HepG2 (cell line): ENCODE data around the gene MFN2.

ENCODE experiments used
- KLF16 ChIP-seq, 2 experiments: sonication (generic) in 1 of 2; formaldehyde crosslinking in 1 of 2; IDR thresholded peaks; 2 replicates each; pipeline versions ENCODE4 v1.6.1 to v1.8.0; 2016 to 2023; ENCODE audit warnings: missing genetic modification reagents in 2 of 2, missing compliant biosample characterization in 1 of 2
- MAFF ChIP-seq: IDR thresholded peaks from 2 replicates; pipeline ENCODE4 v1.6.1; 2011; ENCODE audit warnings: low read depth, low read length, improper control_type of control experiment
- MAFK ChIP-seq, 2 experiments: IDR thresholded peaks in 1 of 2; conservative IDR thresholded peaks in 1 of 2; 2 replicates each; pipeline ENCODE4 v1.6.1; 2011; ENCODE audit warnings: improper control_type of control experiment in 2 of 2, low read length in 2 of 2
- NR3C1 ChIP-seq: sonication (generic); formaldehyde crosslinking; IDR thresholded peaks from 2 replicates; pipeline ENCODE4 v1.4.0; 2020; ENCODE audit warnings: missing genetic modification reagents
- SRSF4 ChIP-seq: fragments of 200-400 bp; formaldehyde crosslinking; IDR thresholded peaks from one replicate; pipeline ENCODE4 v1.6.1; 2018; ENCODE audit warnings: mild to moderate bottlenecking, low read depth, low read length, moderate library complexity; ENCODE audit not compliant: poor library complexity, severe bottlenecking
- ZNF224 ChIP-seq: sonication (generic); formaldehyde crosslinking; IDR thresholded peaks from 2 replicates; pipeline ENCODE4 v1.5.0; 2020; ENCODE audit warnings: mild to moderate bottlenecking, missing genetic modification reagents
- ZNF569 ChIP-seq: sonication (generic); formaldehyde crosslinking; IDR thresholded peaks from 2 replicates; pipeline ENCODE4 v1.5.0; 2020; ENCODE audit warnings: mild to moderate bottlenecking, missing genetic modification reagents, moderate library complexity, borderline replicate concordance
- ZNF598 ChIP-seq: sonication (generic); formaldehyde crosslinking; IDR thresholded peaks from 2 replicates; pipeline ENCODE4 v1.5.1; 2020; ENCODE audit warnings: mild to moderate bottlenecking, missing genetic modification reagents, borderline replicate concordance
- ZNF724P ChIP-seq: sonication (generic); formaldehyde crosslinking; IDR thresholded peaks from 2 replicates; pipeline ENCODE4 v1.8.0; 2022; ENCODE audit warnings: missing genetic modification reagents, borderline replicate concordance
- ZNF747 ChIP-seq: sonication (generic); formaldehyde crosslinking; IDR thresholded peaks from 2 replicates; pipeline ENCODE4 v1.8.1; 2023; ENCODE audit warnings: missing genetic modification reagents, mild to moderate bottlenecking, borderline replicate concordance
- TF ChIP-seq, protein P1 (sequence below): sonication (generic); formaldehyde crosslinking; IDR thresholded peaks from 2 replicates; pipeline ENCODE4 v1.5.1; 2020; ENCODE audit warnings: missing genetic modification reagents, mild to moderate bottlenecking, borderline replicate concordance
- TF ChIP-seq, protein P2 (sequence below): sonication (generic); formaldehyde crosslinking; IDR thresholded peaks from 2 replicates; pipeline ENCODE4 v1.5.0; 2020; ENCODE audit warnings: mild to moderate bottlenecking, missing genetic modification reagents, moderate library complexity
- TF ChIP-seq, protein P3 (sequence below): sonication (generic); formaldehyde crosslinking; IDR thresholded peaks from 2 replicates; pipeline ENCODE4 v1.5.1; 2020; ENCODE audit warnings: mild to moderate bottlenecking, moderate library complexity, missing genetic modification reagents
- TF ChIP-seq, protein P4 (sequence below), 2 experiments: fragments of 450-650 bp in 1 of 2; sonication (generic) in 1 of 2; formaldehyde crosslinking in 1 of 2; IDR thresholded peaks; 2 replicates each; pipeline versions ENCODE4 v1.6.1 to v1.8.0; 2016 to 2022; ENCODE audit warnings: antibody characterized with exemption in 1 of 2, mild to moderate bottlenecking in 1 of 2, missing genetic modification reagents in 1 of 2

DNA sequence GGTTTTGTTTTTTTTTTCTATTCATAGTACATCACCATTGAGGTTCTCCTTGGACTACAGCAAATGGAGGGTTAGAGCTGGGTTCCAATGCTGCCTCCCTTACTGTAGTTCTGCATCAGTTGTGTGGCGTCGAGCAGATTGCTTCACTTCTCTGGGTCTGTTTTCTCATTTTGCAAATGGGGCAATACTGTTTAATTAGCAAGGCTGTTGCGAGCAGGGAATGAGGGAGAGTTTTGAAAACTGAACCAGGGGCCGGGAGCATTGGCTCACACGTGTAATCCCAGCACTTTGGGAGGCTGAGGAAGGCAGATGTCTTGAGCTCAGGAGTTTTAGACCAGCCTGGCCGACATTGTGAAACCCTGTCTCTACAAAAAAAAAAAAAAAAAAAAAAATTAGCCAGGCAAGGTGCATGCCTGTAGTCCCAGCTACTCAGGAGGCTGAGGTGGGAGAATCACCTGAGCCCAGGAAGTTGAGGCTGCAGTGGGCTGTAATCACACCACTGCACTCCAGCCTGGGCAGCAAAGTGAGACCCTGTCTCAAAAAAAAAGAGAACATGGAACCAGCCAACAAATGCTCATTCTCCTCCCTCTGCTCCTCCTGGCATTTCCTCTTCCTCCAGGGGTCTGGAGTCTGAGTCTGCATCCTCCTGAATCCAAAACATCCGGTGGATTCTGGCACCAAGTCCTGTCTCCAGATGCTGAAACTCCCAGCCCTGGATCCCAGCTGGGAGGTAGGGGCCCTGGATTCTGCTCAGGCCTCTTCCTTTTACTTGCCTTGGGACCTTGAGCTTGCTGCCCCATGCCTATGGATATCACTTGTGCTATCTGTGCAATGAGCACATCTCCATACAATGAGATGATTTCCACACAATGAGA is 49.4 kb upstream of the MFN2 start:
- TF ChIP-seq, protein P1, sequence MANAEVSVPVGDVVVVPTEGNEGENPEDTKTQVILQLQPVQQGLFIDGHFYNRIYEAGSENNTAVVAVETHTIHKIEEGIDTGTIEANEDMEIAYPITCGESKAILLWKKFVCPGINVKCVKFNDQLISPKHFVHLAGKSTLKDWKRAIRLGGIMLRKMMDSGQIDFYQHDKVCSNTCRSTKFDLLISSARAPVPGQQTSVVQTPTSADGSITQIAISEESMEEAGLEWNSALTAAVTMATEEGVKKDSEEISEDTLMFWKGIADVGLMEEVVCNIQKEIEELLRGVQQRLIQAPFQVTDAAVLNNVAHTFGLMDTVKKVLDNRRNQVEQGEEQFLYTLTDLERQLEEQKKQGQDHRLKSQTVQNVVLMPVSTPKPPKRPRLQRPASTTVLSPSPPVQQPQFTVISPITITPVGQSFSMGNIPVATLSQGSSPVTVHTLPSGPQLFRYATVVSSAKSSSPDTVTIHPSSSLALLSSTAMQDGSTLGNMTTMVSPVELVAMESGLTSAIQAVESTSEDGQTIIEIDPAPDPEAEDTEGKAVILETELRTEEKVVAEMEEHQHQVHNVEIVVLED: no peak
- TF ChIP-seq ZNF747: no peak
- no peak for TF ChIP-seq ZNF224 (CRISPR knock-in tag)
- no peak for TF ChIP-seq ZNF569
- TF ChIP-seq, protein P2, sequence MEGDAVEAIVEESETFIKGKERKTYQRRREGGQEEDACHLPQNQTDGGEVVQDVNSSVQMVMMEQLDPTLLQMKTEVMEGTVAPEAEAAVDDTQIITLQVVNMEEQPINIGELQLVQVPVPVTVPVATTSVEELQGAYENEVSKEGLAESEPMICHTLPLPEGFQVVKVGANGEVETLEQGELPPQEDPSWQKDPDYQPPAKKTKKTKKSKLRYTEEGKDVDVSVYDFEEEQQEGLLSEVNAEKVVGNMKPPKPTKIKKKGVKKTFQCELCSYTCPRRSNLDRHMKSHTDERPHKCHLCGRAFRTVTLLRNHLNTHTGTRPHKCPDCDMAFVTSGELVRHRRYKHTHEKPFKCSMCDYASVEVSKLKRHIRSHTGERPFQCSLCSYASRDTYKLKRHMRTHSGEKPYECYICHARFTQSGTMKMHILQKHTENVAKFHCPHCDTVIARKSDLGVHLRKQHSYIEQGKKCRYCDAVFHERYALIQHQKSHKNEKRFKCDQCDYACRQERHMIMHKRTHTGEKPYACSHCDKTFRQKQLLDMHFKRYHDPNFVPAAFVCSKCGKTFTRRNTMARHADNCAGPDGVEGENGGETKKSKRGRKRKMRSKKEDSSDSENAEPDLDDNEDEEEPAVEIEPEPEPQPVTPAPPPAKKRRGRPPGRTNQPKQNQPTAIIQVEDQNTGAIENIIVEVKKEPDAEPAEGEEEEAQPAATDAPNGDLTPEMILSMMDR (CRISPR knock-in tag): no peak
- TF ChIP-seq NR3C1 (CRISPR knock-in tag): no peak
- TF ChIP-seq MAFK (conservative IDR thresholded peaks at IDR 0.05 in 1 of 2, IDR thresholded peaks at IDR 0.05 in 1 of 2; ENCODE audit: low read length in 2 of 2): no peak
- TF ChIP-seq ZNF724P (CRISPR knock-in tag): no peak
- TF ChIP-seq, protein P3, sequence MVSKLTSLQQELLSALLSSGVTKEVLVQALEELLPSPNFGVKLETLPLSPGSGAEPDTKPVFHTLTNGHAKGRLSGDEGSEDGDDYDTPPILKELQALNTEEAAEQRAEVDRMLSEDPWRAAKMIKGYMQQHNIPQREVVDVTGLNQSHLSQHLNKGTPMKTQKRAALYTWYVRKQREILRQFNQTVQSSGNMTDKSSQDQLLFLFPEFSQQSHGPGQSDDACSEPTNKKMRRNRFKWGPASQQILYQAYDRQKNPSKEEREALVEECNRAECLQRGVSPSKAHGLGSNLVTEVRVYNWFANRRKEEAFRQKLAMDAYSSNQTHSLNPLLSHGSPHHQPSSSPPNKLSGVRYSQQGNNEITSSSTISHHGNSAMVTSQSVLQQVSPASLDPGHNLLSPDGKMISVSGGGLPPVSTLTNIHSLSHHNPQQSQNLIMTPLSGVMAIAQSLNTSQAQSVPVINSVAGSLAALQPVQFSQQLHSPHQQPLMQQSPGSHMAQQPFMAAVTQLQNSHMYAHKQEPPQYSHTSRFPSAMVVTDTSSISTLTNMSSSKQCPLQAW (CRISPR knock-in tag): no peak
- no peak for TF ChIP-seq ZNF598
- no peak for TF ChIP-seq KLF16 (CRISPR knock-in tag; IDR thresholded peaks at IDR 0.05)
- TF ChIP-seq MAFF: no peak
- TF ChIP-seq, protein P4, sequence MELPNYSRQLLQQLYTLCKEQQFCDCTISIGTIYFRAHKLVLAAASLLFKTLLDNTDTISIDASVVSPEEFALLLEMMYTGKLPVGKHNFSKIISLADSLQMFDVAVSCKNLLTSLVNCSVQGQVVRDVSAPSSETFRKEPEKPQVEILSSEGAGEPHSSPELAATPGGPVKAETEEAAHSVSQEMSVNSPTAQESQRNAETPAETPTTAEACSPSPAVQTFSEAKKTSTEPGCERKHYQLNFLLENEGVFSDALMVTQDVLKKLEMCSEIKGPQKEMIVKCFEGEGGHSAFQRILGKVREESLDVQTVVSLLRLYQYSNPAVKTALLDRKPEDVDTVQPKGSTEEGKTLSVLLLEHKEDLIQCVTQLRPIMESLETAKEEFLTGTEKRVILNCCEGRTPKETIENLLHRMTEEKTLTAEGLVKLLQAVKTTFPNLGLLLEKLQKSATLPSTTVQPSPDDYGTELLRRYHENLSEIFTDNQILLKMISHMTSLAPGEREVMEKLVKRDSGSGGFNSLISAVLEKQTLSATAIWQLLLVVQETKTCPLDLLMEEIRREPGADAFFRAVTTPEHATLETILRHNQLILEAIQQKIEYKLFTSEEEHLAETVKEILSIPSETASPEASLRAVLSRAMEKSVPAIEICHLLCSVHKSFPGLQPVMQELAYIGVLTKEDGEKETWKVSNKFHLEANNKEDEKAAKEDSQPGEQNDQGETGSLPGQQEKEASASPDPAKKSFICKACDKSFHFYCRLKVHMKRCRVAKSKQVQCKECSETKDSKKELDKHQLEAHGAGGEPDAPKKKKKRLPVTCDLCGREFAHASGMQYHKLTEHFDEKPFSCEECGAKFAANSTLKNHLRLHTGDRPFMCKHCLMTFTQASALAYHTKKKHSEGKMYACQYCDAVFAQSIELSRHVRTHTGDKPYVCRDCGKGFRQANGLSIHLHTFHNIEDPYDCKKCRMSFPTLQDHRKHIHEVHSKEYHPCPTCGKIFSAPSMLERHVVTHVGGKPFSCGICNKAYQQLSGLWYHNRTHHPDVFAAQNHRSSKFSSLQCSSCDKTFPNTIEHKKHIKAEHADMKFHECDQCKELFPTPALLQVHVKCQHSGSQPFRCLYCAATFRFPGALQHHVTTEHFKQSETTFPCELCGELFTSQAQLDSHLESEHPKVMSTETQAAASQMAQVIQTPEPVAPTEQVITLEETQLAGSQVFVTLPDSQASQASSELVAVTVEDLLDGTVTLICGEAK (IDR thresholded peaks at IDR 0.05): no peak
- TF ChIP-seq, protein P4 (CRISPR knock-in tag; IDR thresholded peaks at IDR 0.05): no peak
- no peak for TF ChIP-seq SRSF4
